Upper lobe of left lung (tissue), 6 donors: Measurements from ENCODE around the gene DOCK10. TPM values are rescaled to one million over a fixed set of nuclear protein-coding genes. Genes with fewer than 3 reads are reported as not detected.

Source experiments
- ATAC-seq, 2 donors: fragments of 200-7000 bp; cut with Tn5 transposase; one replicate each; pipeline ENCODE4 v1.9.1; 2022; ENCODE audit warnings: mild to moderate bottlenecking in 2 of 2, moderate library complexity in 2 of 2; ENCODE audit not compliant: low FRiP score in 2 of 2
- DNase-seq, 2 donors: peaks; one replicate each; pipeline ENCODE4 v3.0.0-alpha.2; 2019 to 2020
- H3K27ac ChIP-seq, 4 donors: fragments of 200-600 bp; sonication (generic); one replicate each; pipeline ENCODE4 v1.5.1; 2016 to 2019
- H3K27me3 ChIP-seq, 4 donors: fragments of 200-600 bp; sonication (generic); one replicate each; pipeline ENCODE4 v1.5.1; 2017 to 2019
- H3K36me3 ChIP-seq, 4 donors: fragments of 200-600 bp; sonication (generic); one replicate each; pipeline ENCODE4 v1.5.1; 2016 to 2019
- H3K4me1 ChIP-seq, 4 donors: fragments of 200-600 bp; sonication (generic); one replicate each; pipeline ENCODE4 v1.5.1; 2018 to 2019
- H3K4me3 ChIP-seq, 4 donors: fragments of 200-600 bp; sonication (generic); one replicate each; pipeline ENCODE4 v1.5.1; 2017 to 2019; ENCODE audit warnings: mild to moderate bottlenecking in 2 of 4, moderate library complexity in 1 of 4
- H3K9me3 ChIP-seq, 4 donors: fragments of 200-600 bp; sonication (generic); one replicate each; pipeline ENCODE4 v1.5.1; 2018 to 2019
- EP300 ChIP-seq, 4 donors: sonication (generic); formaldehyde crosslinking; IDR thresholded peaks; one replicate each; pipeline ENCODE4 v1.5.1; 2017; ENCODE audit warnings: antibody characterized with exemption in 4 of 4, control low read depth in 2 of 4
- POLR2A ChIP-seq, 4 donors: fragments of 450-650 bp; IDR thresholded peaks; one replicate each; pipeline ENCODE4 v1.5.1; 2016 to 2017; ENCODE audit warnings: antibody characterized with exemption in 4 of 4, mild to moderate bottlenecking in 2 of 4
- POLR2AphosphoS5 ChIP-seq, 2 donors: sonication (generic); formaldehyde crosslinking; IDR thresholded peaks; one replicate each; pipeline ENCODE4 v1.5.1; 2017; ENCODE audit warnings: antibody characterized with exemption in 2 of 2
- WGBS, 2 donors: methylation state at CpG; one replicate each; pipeline ENCODE4 v1.1.5; 2017 to 2018; 5-methylcytosine and 5-hydroxymethylcytosine counted together
- total RNA-seq, 6 donors: library from RNA; depleted of rRNA in 4 of 6; stranded (reverse); fragments of >200 nt in 4 of 6; gene quantifications; one replicate each; pipeline versions ENCODE4 v1.1.0 to v1.2.1, GENCODE V29; 2016 to 2021
- TF ChIP-seq, protein P1 (sequence below), 6 experiments: fragments of 450-650 bp in 4 of 6; fragments of 200-600 bp in 2 of 6; sonication (generic) in 2 of 6; IDR thresholded peaks; one replicate each; pipeline ENCODE4 v1.5.1; 2016 to 2019; ENCODE audit warnings: antibody characterized with exemption in 6 of 6
- donor health status: DM: no; HTN: no; CAD: no; lungs with moderate emphysema.
- donor health status: DM: no; HTN: yes; CAD: no; lungs with severe emphysema.

DOCK10 gene
- total RNA-seq, 6 donors from 2014 or later: 17.6 to 127 (median 39.9) TPM

GRCh38 chr2:224860786-224861185 is 181.5 kb downstream of the DOCK10 start:
- no peaks in the 10 kb centered on the region for H3K4me1 ChIP-seq
- no peak overlapping the region for H3K4me3 ChIP-seq
- DNase-seq (no peak), ATAC-seq (no peak)
- TF ChIP-seq POLR2AphosphoS5 (IDR thresholded peaks at IDR 0.05) (no peak), EP300 (IDR thresholded peaks at IDR 0.05) (no peak), POLR2A (IDR thresholded peaks at IDR 0.05) (no peak)
- TF ChIP-seq, protein P1, sequence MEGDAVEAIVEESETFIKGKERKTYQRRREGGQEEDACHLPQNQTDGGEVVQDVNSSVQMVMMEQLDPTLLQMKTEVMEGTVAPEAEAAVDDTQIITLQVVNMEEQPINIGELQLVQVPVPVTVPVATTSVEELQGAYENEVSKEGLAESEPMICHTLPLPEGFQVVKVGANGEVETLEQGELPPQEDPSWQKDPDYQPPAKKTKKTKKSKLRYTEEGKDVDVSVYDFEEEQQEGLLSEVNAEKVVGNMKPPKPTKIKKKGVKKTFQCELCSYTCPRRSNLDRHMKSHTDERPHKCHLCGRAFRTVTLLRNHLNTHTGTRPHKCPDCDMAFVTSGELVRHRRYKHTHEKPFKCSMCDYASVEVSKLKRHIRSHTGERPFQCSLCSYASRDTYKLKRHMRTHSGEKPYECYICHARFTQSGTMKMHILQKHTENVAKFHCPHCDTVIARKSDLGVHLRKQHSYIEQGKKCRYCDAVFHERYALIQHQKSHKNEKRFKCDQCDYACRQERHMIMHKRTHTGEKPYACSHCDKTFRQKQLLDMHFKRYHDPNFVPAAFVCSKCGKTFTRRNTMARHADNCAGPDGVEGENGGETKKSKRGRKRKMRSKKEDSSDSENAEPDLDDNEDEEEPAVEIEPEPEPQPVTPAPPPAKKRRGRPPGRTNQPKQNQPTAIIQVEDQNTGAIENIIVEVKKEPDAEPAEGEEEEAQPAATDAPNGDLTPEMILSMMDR (IDR thresholded peaks at IDR 0.05): no peak
- no peaks in the 10 kb centered on the region for H3K36me3 ChIP-seq
- H3K9me3 ChIP-seq: no peaks in the 10 kb centered on the region
- H3K27ac ChIP-seq: no peak overlapping the region
- H3K27me3 ChIP-seq: no peaks in the 10 kb centered on the region

DNA sequence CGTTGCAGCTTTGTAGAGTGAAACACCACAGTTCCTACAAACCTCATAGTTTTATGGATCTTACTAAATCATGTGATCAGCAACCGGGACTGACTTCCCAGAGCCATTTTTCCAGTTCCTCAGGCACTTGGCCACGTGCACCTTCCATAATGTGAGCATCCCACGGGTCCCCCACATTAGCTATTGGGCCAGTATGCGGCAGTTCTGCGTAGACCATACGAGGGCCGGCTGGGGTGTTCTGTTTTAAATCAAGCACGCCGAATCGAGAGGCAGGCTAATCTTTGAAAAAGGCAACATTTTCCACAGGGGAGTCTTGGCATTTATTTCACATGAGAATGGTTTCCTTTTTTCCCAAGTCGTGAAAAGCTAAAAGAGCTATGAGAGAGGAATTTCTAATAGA is 190.5 kb downstream of the DOCK10 start:
- no peak for TF ChIP-seq POLR2AphosphoS5 (IDR thresholded peaks at IDR 0.05)
- TF ChIP-seq POLR2A (IDR thresholded peaks at IDR 0.05): no peak
- Histone ChIP-seq H3K4me1 (no peaks in the 10 kb centered on the region), H3K36me3 (no peaks in the 10 kb centered on the region), H3K27ac (no peak overlapping the region), H3K4me3 (no peak overlapping the region), H3K9me3 (no peaks in the 10 kb centered on the region), H3K27me3 (no peaks in the 10 kb centered on the region)
- DNase-seq (no peak), ATAC-seq (no peak)
- WGBS, 2 donors: 88 to 94% methylated on average over 12 of the region's 12 CpGs

DNA sequence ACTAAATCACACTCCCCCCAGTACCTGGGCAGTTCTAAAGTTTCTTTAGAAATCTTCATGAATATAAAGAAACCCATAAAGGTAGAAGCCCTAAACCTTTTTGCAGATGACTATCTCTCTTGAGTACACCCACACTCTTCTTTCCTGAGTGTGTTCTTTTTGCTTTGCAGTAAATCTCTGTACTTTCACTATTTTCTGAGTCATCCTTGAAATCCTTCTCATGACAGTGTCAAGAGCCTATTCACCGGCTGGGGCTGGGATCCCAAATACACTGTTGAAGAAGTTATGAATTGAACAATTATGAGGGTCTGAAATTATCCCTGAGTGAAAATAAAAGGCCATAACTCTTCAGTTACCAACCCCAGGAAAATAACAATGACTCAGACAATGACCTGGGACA is 192.2 kb downstream of the DOCK10 start:
- no peak for DNase-seq
- Histone ChIP-seq H3K27me3 (no peaks in the 10 kb centered on the region), H3K9me3 (no peaks in the 10 kb centered on the region), H3K27ac (no peak overlapping the region), H3K4me1 (no peaks in the 10 kb centered on the region), H3K4me3 (no peak overlapping the region), H3K36me3 (no peaks in the 10 kb centered on the region)
- no peak for ATAC-seq
- TF ChIP-seq, protein P1 (IDR thresholded peaks at IDR 0.05): no peak
- TF ChIP-seq EP300 (IDR thresholded peaks at IDR 0.05) (no peak), POLR2AphosphoS5 (IDR thresholded peaks at IDR 0.05) (no peak), POLR2A (IDR thresholded peaks at IDR 0.05) (no peak)
- WGBS, 2 donors: 95 to 97% methylated on average over 1 of the region's 1 CpG

DNA sequence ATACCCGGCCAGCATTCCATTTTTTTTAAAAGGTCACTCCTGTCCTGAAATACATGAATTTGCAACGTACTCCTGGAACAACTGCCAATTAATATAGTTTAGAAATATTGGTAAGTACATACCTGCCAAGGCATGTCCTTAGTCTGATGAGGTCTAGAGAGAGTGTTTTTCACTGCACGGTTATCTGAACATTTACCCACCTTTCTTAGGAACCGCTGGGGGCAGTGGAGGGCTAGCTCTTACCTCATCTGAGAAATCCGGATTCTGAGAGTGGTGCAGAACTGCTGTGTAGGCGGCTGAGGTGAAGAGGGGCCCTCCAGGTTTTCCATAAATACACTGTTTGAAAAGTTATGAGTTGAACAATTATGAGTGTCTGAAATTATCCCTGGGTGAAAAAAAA is 193.0 kb downstream of the DOCK10 start:
- Histone ChIP-seq H3K27ac (no peak overlapping the region), H3K9me3 (no peaks in the 10 kb centered on the region), H3K36me3 (peaks cover 0 to 4% (median 0%) of the 10 kb centered on the region in 4 donors), H3K27me3 (no peaks in the 10 kb centered on the region), H3K4me1 (no peaks in the 10 kb centered on the region), H3K4me3 (no peak overlapping the region)
- no peak for TF ChIP-seq POLR2AphosphoS5 (IDR thresholded peaks at IDR 0.05)
- TF ChIP-seq, protein P1 (IDR thresholded peaks at IDR 0.05): no peak
- TF ChIP-seq POLR2A (IDR thresholded peaks at IDR 0.05): no peak
- no peak for TF ChIP-seq EP300 (IDR thresholded peaks at IDR 0.05)
- no peak for ATAC-seq
- DNase-seq: no peak
- WGBS, 2 donors: 75 to 79% methylated on average over 6 of the region's 6 CpGs

DNA sequence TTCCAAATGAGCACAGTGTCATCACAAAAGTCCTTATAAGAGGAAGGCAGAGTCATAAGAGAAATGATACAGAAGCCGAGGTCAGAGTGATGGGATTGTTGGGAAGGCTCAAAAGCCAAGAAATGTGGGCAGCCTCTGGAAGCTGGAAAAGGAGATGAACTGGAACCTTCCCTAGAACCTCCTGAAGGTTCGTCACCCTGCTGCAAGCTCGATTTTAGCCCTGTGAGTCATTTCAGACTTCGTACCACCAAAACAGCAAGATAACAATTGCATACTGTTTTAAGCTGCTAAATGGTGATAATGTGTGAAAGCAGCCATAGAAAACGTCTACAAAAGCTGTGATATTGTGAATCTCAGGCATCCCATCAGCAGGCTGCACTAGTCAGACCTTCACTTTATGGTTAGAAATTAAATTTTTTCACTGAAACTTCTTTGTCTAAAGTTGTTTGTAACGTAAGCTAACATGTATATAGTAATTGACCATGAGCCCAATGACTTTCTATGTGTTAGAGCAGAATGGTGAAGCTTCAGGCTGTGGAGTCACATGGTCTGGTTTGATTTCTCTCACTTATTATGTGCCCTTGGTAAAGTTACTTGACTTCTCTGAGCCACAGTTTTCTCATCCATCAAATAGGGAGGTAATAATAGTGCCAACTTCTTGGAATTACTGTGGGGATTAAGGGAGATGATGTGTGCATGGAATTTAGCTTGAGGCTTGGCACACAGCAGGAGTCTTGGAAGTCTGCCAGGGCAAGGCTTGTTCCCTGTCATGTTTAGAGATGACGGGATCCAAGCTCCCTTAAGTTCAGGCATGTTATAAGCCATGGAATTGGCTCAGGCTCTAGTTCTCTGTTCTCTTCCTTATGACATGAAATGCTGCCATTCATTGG is 194.1 kb downstream of the DOCK10 start:
- TF ChIP-seq POLR2A (IDR thresholded peaks at IDR 0.05) (no peak), EP300 (IDR thresholded peaks at IDR 0.05) (no peak), POLR2AphosphoS5 (IDR thresholded peaks at IDR 0.05) (no peak)
- TF ChIP-seq, protein P1 (IDR thresholded peaks at IDR 0.05): no peak
- no peaks in the 10 kb centered on the region for H3K9me3 ChIP-seq
- no peak for ATAC-seq
- no peaks in the 10 kb centered on the region for H3K4me1 ChIP-seq
- no peak overlapping the region for H3K27ac ChIP-seq
- no peak for DNase-seq
- no peak overlapping the region for H3K4me3 ChIP-seq
- 76 to 79% methylated on average over 7 of the region's 7 CpGs for WGBS, 2 donors
- peaks cover 0 to 4% (median 0%) of the 10 kb centered on the region in 4 donors for H3K36me3 ChIP-seq
- no peaks in the 10 kb centered on the region for H3K27me3 ChIP-seq
